Parathyroid adenoma (tissue), 2 donors: ENCODE results near the gene SYCP3.

ENCODE experiments used
- H2AFZ ChIP-seq: fragments of 300-600 bp; sonication (generic); one replicate; pipeline ENCODE4 v1.7.0; 2017; ENCODE audit warnings: antibody characterized with exemption, mild to moderate bottlenecking
- H3K27ac ChIP-seq: fragments of 300-600 bp; sonication (generic); one replicate; pipeline ENCODE4 v1.7.0; 2017
- H3K27me3 ChIP-seq: fragments of 300-600 bp; sonication (generic); one replicate; pipeline ENCODE4 v1.7.0; 2017; ENCODE audit warnings: low read length; ENCODE audit not compliant: control insufficient read depth, insufficient read depth
- H3K36me3 ChIP-seq: fragments of 300-600 bp; sonication (generic); one replicate; pipeline ENCODE4 v1.7.0; 2017; ENCODE audit warnings: low read length; ENCODE audit not compliant: control insufficient read depth, insufficient read depth
- H3K4me1 ChIP-seq: fragments of 300-600 bp; sonication (generic); one replicate; pipeline ENCODE4 v1.7.0; 2017; ENCODE audit warnings: control low read depth
- H3K4me2 ChIP-seq: fragments of 300-600 bp; sonication (generic); one replicate; pipeline ENCODE4 v1.7.0; 2017; ENCODE audit warnings: low read length
- H3K4me3 ChIP-seq: fragments of 300-600 bp; sonication (generic); one replicate; pipeline ENCODE4 v1.7.0; 2017; ENCODE audit warnings: low read depth, low read length
- H3K79me2 ChIP-seq: fragments of 300-600 bp; sonication (generic); one replicate; pipeline ENCODE4 v1.7.0; 2017; ENCODE audit warnings: control low read depth
- H3K9ac ChIP-seq: fragments of 300-600 bp; sonication (generic); one replicate; pipeline ENCODE4 v1.7.0; 2017; ENCODE audit warnings: mild to moderate bottlenecking
- H3K9me3 ChIP-seq: fragments of 300-600 bp; sonication (generic); one replicate; pipeline ENCODE4 v1.7.0; 2017; ENCODE audit warnings: low read length; ENCODE audit not compliant: control insufficient read depth
- CTCF ChIP-seq: fragments of 300-600 bp; sonication (generic); IDR thresholded peaks from one replicate; pipeline ENCODE4 v1.7.0; 2017; ENCODE audit warnings: antibody characterized with exemption, mild to moderate bottlenecking
- donor health status: primary hyperparathyroidism.

The SYCP3 gene

GRCh38 chr12:101746661-101747060 lies 7.4 kb upstream of the SYCP3 start:
- Histone ChIP-seq H3K27ac (no peak overlapping the region), H3K4me2 (no peak overlapping the region), H3K9me3 (no peaks in the 10 kb centered on the region), H3K4me1 (no peaks in the 10 kb centered on the region), H3K36me3 (no peaks in the 10 kb centered on the region), H3K9ac (no peak overlapping the region), H2AFZ (no peak overlapping the region), H3K4me3 (no peak overlapping the region), H3K27me3 (no peaks in the 10 kb centered on the region), H3K79me2 (no peaks in the 10 kb centered on the region)
- TF ChIP-seq CTCF: no peak

GRCh38 chr12:101746196-101746595 lies 6.9 kb upstream of the SYCP3 start:
- Histone ChIP-seq H3K9me3 (no peaks in the 10 kb centered on the region), H3K4me3 (no peak overlapping the region), H3K79me2 (no peaks in the 10 kb centered on the region), H3K9ac (no peak overlapping the region), H2AFZ (no peak overlapping the region), H3K36me3 (no peaks in the 10 kb centered on the region), H3K4me2 (no peak overlapping the region), H3K4me1 (no peaks in the 10 kb centered on the region), H3K27me3 (no peaks in the 10 kb centered on the region), H3K27ac (no peak overlapping the region)
- TF ChIP-seq CTCF: no peak

GRCh38 chr12:101745481-101745880 lies 6.2 kb upstream of the SYCP3 start:
- Histone ChIP-seq H3K4me2 (no peak overlapping the region), H3K4me3 (no peak overlapping the region), H3K27ac (no peak overlapping the region), H3K36me3 (no peaks in the 10 kb centered on the region), H3K79me2 (no peaks in the 10 kb centered on the region), H3K27me3 (no peaks in the 10 kb centered on the region), H3K4me1 (no peaks in the 10 kb centered on the region), H2AFZ (no peak overlapping the region), H3K9me3 (no peaks in the 10 kb centered on the region), H3K9ac (no peak overlapping the region)
- TF ChIP-seq CTCF: no peak

- no peak overlapping the region for H3K4me2 ChIP-seq
These were observed 4.6 kb upstream of the SYCP3 start for GRCh38 chr12:101743724-101744472.

More at GRCh38 chr12:101743724-101744472, 4.6 kb upstream of the SYCP3 start:
- no peak for TF ChIP-seq CTCF
- Histone ChIP-seq H2AFZ (no peak overlapping the region), H3K27me3 (no peaks in the 10 kb centered on the region), H3K36me3 (no peaks in the 10 kb centered on the region), H3K9ac (no peak overlapping the region), H3K4me3 (no peak overlapping the region), H3K79me2 (no peaks in the 10 kb centered on the region), H3K27ac (peak overlapping the region; percentile 17), H3K4me1 (no peaks in the 10 kb centered on the region), H3K9me3 (no peaks in the 10 kb centered on the region)
